Heart right ventricle (tissue), 16 donors: ENCODE results near the gene GTF2A2. TPM values are rescaled to one million over a fixed set of nuclear protein-coding genes. Genes with fewer than 3 reads are reported as not detected.
A peak's percentile ranks its signal among the peaks of the same experiment; 100 is the strongest.

Source experiments
- ATAC-seq, 8 donors: fragments of 200-7000 bp; cut with Tn5 transposase; one replicate each; pipeline ENCODE4 v1.9.1; 2020; ENCODE audit warnings: mild to moderate bottlenecking in 8 of 8, moderate library complexity in 8 of 8, moderate number of reproducible peaks in 1 of 8
- DNase-seq, 2 donors: peaks; one replicate each; pipeline ENCODE4 v3.0.0-alpha.2; 2020
- H3K27ac ChIP-seq, 10 donors: fragments of 200-600 bp; sonication (generic) in 2 of 10; one replicate each; pipeline versions ENCODE4 v1.5.0 to v1.8.0; 2020 to 2022; ENCODE audit warnings: mild to moderate bottlenecking in 3 of 10
- H3K27me3 ChIP-seq, 7 donors: fragments of 200-600 bp; one replicate each; pipeline ENCODE4 v1.8.0; 2021 to 2022; ENCODE audit warnings: mild to moderate bottlenecking in 2 of 7
- H3K36me3 ChIP-seq, 9 donors: fragments of 200-600 bp; sonication (generic) in 1 of 9; one replicate each; pipeline versions ENCODE4 v1.5.0 to v1.8.0; 2020 to 2022; ENCODE audit warnings: mild to moderate bottlenecking in 2 of 9
- H3K4me1 ChIP-seq, 9 donors: fragments of 200-600 bp; sonication (generic) in 1 of 9; one replicate each; pipeline versions ENCODE4 v1.5.0 to v1.8.0; 2020 to 2022; ENCODE audit warnings: mild to moderate bottlenecking in 4 of 9
- H3K4me3 ChIP-seq, 10 donors: fragments of 200-600 bp; sonication (generic) in 2 of 10; one replicate each; pipeline versions ENCODE4 v1.5.0 to v1.8.0; 2020 to 2022; ENCODE audit warnings: mild to moderate bottlenecking in 7 of 10, moderate library complexity in 2 of 10
- H3K9me3 ChIP-seq, 11 donors: fragments of 200-600 bp in 10 of 11; sonication (generic) in 2 of 11; one replicate each; pipeline versions ENCODE4 v1.5.0 to v1.8.0; 2013 to 2022; ENCODE audit warnings: mild to moderate bottlenecking in 2 of 11, control low read depth in 1 of 11, moderate library complexity in 1 of 11
- CTCF ChIP-seq, 9 donors: fragments of 200-600 bp; sonication (generic) in 2 of 9; IDR thresholded peaks; one replicate each; pipeline versions ENCODE4 v1.5.0 to v1.8.0; 2021 to 2022; ENCODE audit warnings: antibody characterized with exemption in 9 of 9, mild to moderate bottlenecking in 5 of 9, moderate library complexity in 1 of 9
- WGBS, 2 donors: extraction: QIAGEN DNeasy Blood & Tissue Kit; methylation state at CpG; one replicate each; pipeline ENCODE4 v1.1.7; 2013; ENCODE audit warnings: inconsistent platforms in 1 of 2; 5-methylcytosine and 5-hydroxymethylcytosine counted together
- intact Hi-C, 10 donors: fragments of 100-400 bp; cut with DNase I; formaldehyde crosslinking; loops; one replicate each; pipeline versions ENCODE4 v1.11.1 to v1.14.2; 2022
- polyA plus RNA-seq, 2 donors: library from polyadenylated mRNA; stranded (reverse); fragments of 200-250 nt; gene quantifications; one replicate each; pipeline ENCODE4 v1.2.3, GENCODE V29; 2013
- total RNA-seq, 10 donors: library from RNA; stranded (reverse); fragmentation: NEBNext Ultra II Directional in 3 of 10; extraction: Animal tissue kit (Norgen Biotek cat#: 25700) in 3 of 10; gene quantifications; one replicate each; pipeline versions ENCODE4 v1.2.1 to v1.2.4, GENCODE V29; 2021 to 2023
- donor health status: Arrhythmogenic right ventricular cardiomyopathy.
- donor health status: ischemic (EF 13 %, LVEDD 7.1; RV severe dilation, severe dysfunction).
- donor health status: healthy with polysubstance abuse.
- donor health status: DM: no; HTN: yes; CAD: no.
- donor health status: DM: no; HTN: no; CAD: no.
- donor health status: ischemic (EF 25% LVEDD 6.9; RV normal size, moderate dysfunction).
- donor health status: ischemic (EF 25% LVEDD 5.7; RV mildly dilated, moderate dysfunction).
- donor health status: healthy.
- donor health status: DM: yes; HTN: yes; CAD: no.
- donor health status: Ischemic cardiomyopathy.
- donor health status: ischemic (EF 35%, LVEDD 5.7; RV mildly dilated, moderate dysfunction).
- donor health status: nonischemic (EF 11% LVEDD 7.7; RV severe dilation, severe dysfunction).
- donor health status: DM: yes; HTN: yes; CAD: no.
- donor health status: PGD.
- donor health status: ischemic (EF 29% LVEDD 5.4; RV normal size, mild dysfunction).
- donor health status: nonischemic (EF 23%, LVEDD 6.1; RV moderate dilation, normal function).

GTF2A2 gene
- total and polyA plus RNA-seq, 12 donors, result 56.9 to 150 (median 126) TPM

- Histone ChIP-seq H3K4me1 (peaks cover 0 to 9% (median 0%) of the 10 kb centered on the region in 9 donors), H3K27ac (no peak overlapping the region), H3K9me3 (peaks cover 0 to 3% (median 0%) of the 10 kb centered on the region in 11 donors), H3K36me3 (no peaks in the 10 kb centered on the region), H3K27me3 (no peaks in the 10 kb centered on the region), H3K4me3 (no peak overlapping the region)
- no peak for DNase-seq
- TF ChIP-seq CTCF (IDR thresholded peaks at IDR 0.05), result no peak
- ATAC-seq, result no peak
- intact Hi-C loops, result no loop called here
- 76 to 82% methylated on average over 7 of the region's 7 CpGs for WGBS, 2 donors
These were observed 61.8 kb downstream of the GTF2A2 start for GRCh38 chr15:59595434-59595915.

- Histone ChIP-seq H3K36me3 (no peaks in the 10 kb centered on the region), H3K27me3 (no peaks in the 10 kb centered on the region), H3K27ac (peak overlapping the region in 4 of 10 donors; percentile 47 to 59 (median 56)), H3K4me1 (peaks cover 0 to 9% (median 0%) of the 10 kb centered on the region in 9 donors), H3K9me3 (peaks cover 0 to under 1% (median 0%) of the 10 kb centered on the region in 11 donors), H3K4me3 (no peak overlapping the region)
- intact Hi-C loops, result no loop called here
- DNase-seq (no peak), ATAC-seq (no peak)
- WGBS, 2 donors, result 87 to 95% methylated on average over 2 of the region's 2 CpGs
- no peak for TF ChIP-seq CTCF (IDR thresholded peaks at IDR 0.05)
These were observed 62.3 kb downstream of the GTF2A2 start for GRCh38 chr15:59594991-59595390.

GRCh38 chr15:59594493-59594942 is 62.8 kb downstream of the GTF2A2 start:
- Histone ChIP-seq H3K9me3 (no peaks in the 10 kb centered on the region), H3K4me1 (peaks cover 0 to 9% (median 0%) of the 10 kb centered on the region in 9 donors), H3K4me3 (no peak overlapping the region), H3K27ac (peak overlapping the region in 4 of 10 donors; percentile 47 to 59 (median 56)), H3K27me3 (peaks cover 0 to 2% (median 0%) of the 10 kb centered on the region in 7 donors), H3K36me3 (no peaks in the 10 kb centered on the region)
- no peak for TF ChIP-seq CTCF (IDR thresholded peaks at IDR 0.05)
- DNase-seq, result peak in 1 of 2 donors; percentile 6
- intact Hi-C loops, result no loop called here
- ATAC-seq, result peak in 7 of 8 donors; percentile 38 to 91 (median 78)
- 41 to 51% methylated on average over 3 of the region's 3 CpGs for WGBS, 2 donors

GRCh38 chr15:59591356-59591755 is 66.0 kb downstream of the GTF2A2 start:
- DNase-seq (no peak), ATAC-seq (no peak)
- Histone ChIP-seq H3K4me1 (peaks cover 0 to 9% (median 0%) of the 10 kb centered on the region in 9 donors), H3K36me3 (no peaks in the 10 kb centered on the region), H3K27ac (no peak overlapping the region), H3K27me3 (peaks cover 0 to 5% (median 3%) of the 10 kb centered on the region in 7 donors), H3K4me3 (no peak overlapping the region), H3K9me3 (no peaks in the 10 kb centered on the region)
- 29 to 34% methylated on average over 2 of the region's 2 CpGs for WGBS, 2 donors
- no peak for TF ChIP-seq CTCF (IDR thresholded peaks at IDR 0.05)
- intact Hi-C loops, result no loop called here
